IPS-11a (cell line): ENCODE results near the gene ZDHHC17.

Source experiments
- H3K4me3 ChIP-seq: one replicate; pipeline ENCODE4 v1.5.1; 2013; ENCODE audit warnings: low read depth, low read length, control low read depth

ZDHHC17 gene

DNA sequence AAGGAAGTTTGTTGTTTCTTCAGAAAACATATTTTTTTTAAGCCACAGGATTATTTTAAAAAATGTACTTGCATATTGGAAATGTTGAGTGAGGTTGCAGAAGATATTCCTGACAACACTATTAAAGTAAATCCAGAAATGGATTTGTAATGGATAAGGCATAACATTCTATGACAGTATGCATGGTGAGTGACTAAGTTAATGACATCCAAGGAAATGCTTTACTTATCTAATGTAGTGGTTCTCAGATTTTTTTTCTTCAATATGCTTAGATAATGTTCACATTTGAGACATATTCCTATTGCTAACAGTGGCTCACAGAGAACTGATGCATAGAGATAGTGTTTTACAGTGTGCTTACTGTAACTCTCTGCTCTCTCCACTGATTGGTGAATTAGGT is 49.4 kb downstream of the ZDHHC17 start:
- no peak overlapping the region for H3K4me3 ChIP-seq

- H3K4me3 ChIP-seq, result no peak overlapping the region
Measured at GRCh38 chr12:76813972-76814371, 50.1 kb downstream of the ZDHHC17 start.

GRCh38 chr12:76820888-76821482 is 57.1 kb downstream of the ZDHHC17 start:
- no peak overlapping the region for H3K4me3 ChIP-seq

DNA sequence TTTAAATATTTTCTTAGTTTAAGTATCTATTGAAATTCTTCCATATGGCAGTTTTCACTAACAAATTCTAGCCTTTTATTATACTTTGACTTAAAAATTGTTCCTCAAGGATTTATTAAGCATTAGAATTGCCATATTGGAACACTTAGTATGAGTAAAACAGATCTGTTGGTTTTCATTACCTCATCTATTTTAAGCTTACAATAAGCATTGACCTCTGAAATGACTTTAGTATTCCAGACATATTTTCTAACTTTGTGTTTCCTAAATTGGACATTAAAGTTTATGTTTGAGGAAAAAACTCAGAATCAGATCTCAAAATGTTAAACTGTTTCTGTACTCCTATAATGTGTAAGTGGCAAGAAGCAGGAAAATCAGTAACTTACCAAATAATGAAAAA is 66.5 kb downstream of the ZDHHC17 start:
- H3K4me3 ChIP-seq, result no peak overlapping the region

DNA sequence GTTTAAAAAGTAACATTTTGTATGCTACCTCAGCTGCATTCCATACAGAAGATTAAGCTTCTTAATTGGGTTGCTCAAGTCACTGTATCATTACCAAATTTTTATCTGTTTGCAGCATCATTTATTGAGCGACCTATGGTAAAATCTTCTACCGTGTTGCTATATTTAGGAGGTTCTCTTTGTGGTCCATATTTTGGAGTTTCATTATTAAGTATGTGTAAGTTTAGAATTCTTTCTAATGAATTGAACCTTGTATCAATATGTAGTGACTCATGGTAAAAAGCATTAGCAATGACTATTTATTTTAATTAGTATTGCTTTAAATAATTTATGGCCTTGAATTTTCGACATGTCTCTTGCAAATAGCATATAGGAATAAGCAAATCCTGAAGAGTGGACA is 72.7 kb downstream of the ZDHHC17 start:
- no peak overlapping the region for H3K4me3 ChIP-seq

GRCh38 chr12:76847260-76847659 is 83.3 kb downstream of the ZDHHC17 start:
- no peak overlapping the region for H3K4me3 ChIP-seq

DNA sequence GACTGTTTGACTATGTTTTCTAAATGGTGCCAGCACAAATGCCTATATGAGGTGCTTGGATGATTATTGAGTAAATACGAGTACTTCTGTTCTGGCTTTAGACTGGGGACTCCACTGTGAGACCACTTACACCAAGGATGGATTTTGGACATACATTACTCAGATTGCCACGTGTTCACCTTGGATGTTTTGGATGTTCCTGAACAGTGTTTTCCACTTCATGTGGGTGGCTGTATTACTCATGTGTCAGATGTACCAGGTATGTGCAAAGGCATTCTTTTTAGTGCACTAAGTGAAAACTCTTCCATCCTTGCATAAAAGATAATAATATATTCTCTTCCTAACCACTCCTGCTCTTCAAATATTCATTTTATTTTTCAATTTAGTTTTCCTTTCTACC is 84.2 kb downstream of the ZDHHC17 start:
- no peak overlapping the region for H3K4me3 ChIP-seq

- H3K4me3 ChIP-seq, result no peak overlapping the region
Measured at GRCh38 chr12:76852106-76852505, 88.2 kb downstream of the ZDHHC17 start.

GRCh38 chr12:76855271-76855670 is 91.4 kb downstream of the ZDHHC17 start:
- H3K4me3 ChIP-seq, result no peak overlapping the region

GRCh38 chr12:76856018-76856644 is 92.2 kb downstream of the ZDHHC17 start:
- no peak overlapping the region for H3K4me3 ChIP-seq

DNA sequence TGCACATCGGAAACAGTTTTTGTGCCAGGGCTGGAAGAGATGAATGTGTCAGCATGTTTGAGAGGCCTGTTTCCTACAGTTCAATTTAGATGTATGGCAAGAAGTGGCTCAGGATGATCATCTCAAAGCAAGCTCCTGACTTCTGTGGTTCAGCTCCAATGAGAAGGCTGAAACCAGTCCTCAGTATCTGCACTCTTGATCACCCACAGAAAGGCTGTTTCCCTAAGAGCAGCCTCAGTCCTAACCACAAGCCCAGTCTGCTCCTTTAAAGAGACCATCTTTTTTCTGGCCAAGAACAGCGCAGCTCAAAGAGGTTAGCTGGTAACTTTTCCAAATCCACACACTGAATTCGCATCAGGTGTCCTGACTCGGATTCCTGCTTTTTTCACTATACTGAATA is 95.7 kb downstream of the ZDHHC17 start:
- no peak overlapping the region for H3K4me3 ChIP-seq

GRCh38 chr12:76860256-76860655 is 96.3 kb downstream of the ZDHHC17 start:
- H3K4me3 ChIP-seq, result no peak overlapping the region

DNA sequence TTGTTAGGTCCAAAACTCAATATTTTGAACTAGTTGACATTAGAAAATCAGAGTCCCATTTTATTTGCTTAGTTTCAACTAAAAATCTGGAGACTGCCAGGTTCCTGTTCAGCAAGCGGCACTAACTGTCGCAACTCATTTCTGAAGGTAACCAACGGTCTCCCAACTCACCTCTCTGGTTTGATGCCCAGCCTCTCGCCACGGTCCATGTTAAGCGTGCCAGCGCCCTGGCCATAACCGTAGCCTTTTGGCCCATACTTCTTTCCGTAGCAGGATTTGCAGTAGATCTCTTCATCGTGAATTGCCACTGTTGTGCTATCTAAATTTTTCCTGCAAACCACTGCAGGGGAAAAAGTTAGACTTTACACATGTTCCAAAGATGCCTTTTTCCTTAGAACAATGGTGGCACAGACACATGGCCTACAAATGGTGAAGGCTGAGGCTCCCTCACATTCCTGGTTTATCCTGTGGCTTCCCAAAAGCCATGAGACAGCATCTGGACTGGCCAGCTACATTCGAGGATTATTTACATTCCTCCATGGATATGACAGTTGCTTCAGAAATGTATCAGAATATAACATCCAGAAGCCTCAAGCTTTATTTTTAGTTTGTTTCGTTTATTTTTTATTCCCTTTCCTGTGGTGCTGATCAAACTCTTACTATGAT is 99.2 kb downstream of the ZDHHC17 start:
- H3K4me3 ChIP-seq, result no peak overlapping the region

- H3K4me3 ChIP-seq, result no peak overlapping the region
Measured at GRCh38 chr12:76863837-76864236, 99.9 kb downstream of the ZDHHC17 start.

- H3K4me3 ChIP-seq, result no peak overlapping the region
Measured at GRCh38 chr12:76864791-76865400, 101.0 kb downstream of the ZDHHC17 start.

DNA sequence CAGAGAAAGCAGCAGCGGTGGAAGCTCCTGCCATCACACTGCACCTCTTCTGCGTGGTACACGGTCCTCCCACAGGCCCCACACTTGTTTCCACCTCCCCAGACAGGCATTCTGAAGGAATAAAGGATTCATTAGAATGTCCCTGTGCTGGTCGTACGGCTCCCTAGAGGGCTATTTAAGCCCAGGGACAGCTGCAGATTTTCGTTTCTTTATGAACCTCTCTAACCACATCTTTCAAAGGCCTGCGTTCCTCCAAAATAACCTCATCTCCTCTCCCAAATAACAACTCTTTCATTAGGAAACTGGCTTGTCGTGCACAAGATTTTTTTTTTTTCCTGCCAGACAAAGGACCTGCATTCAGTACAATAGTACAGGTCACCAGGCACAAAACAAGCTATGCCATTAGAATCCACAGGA is 102.2 kb downstream of the ZDHHC17 start:
- H3K4me3 ChIP-seq, result no peak overlapping the region

- no peak overlapping the region for H3K4me3 ChIP-seq
Measured at GRCh38 chr12:76866726-76867125, 102.8 kb downstream of the ZDHHC17 start.

GRCh38 chr12:76871082-76871481 is 107.2 kb downstream of the ZDHHC17 start:
- no peak overlapping the region for H3K4me3 ChIP-seq

- no peak overlapping the region for H3K4me3 ChIP-seq
Measured at GRCh38 chr12:76871742-76872141, 107.8 kb downstream of the ZDHHC17 start.

- H3K4me3 ChIP-seq, result no peak overlapping the region
Measured at GRCh38 chr12:76872415-76872814, 108.5 kb downstream of the ZDHHC17 start.

GRCh38 chr12:76874027-76874426 is 110.1 kb downstream of the ZDHHC17 start:
- no peak overlapping the region for H3K4me3 ChIP-seq
